ENCODE measurements around the gene ASB7.

The ASB7 gene

GRCh38 chr15:100682468-100682867 is 80.1 kb downstream of the ASB7 start:
- in situ Hi-C loops (cut with MboI; ENCODE audit: low sequenced_read_pairs), result no loop called here

DNA sequence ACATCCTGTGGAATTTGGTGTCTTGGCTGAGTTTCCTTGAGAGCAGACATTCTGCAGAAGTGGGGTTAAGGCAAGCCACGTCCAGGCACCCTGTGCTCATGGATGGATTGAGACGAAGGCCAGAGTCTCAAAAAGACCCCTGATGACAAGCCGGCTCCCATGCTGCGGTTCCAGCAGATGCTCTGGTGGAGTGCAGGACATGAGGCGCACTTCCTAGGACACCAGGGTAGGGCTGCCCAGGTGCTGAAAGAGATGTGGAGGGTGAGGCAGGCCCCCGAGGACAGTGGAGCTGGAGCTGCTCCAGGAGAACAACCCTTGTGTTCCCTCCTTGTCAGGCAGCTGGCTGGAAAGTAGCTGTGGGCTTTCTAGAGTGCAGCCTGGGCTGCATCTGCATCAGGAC is 81.0 kb downstream of the ASB7 start:
- in situ Hi-C loops (cut with MboI; ENCODE audit: low sequenced_read_pairs), result no loop called here

DNA sequence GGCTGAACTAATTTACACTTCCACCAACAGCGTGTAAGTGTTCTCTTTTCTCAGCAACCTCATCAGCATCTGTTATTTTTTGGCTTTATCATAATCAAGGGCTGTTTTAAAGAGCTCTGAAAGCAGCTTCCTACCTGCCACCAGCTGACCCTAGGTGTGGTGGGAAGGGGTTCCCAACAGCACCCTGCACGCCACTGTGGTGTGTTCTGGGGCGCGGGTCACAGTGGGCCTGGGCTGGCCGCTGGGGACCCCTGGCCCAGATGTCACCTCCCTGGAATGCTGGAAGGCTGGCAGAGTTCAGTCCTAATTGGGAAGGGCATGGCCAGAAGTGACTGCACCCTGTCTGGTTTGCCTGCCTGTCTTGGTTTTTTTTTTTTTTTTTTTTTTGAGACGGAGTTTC is 82.2 kb downstream of the ASB7 start:
- in situ Hi-C loops (cut with MboI; ENCODE audit: low sequenced_read_pairs), result no loop called here

GRCh38 chr15:100686021-100686724 is 83.8 kb downstream of the ASB7 start:
- in situ Hi-C loops (cut with MboI; ENCODE audit: low sequenced_read_pairs), result no loop called here

GRCh38 chr15:100686725-100687473 is 84.5 kb downstream of the ASB7 start:
- in situ Hi-C loops (cut with MboI; ENCODE audit: low sequenced_read_pairs), result no loop called here

DNA sequence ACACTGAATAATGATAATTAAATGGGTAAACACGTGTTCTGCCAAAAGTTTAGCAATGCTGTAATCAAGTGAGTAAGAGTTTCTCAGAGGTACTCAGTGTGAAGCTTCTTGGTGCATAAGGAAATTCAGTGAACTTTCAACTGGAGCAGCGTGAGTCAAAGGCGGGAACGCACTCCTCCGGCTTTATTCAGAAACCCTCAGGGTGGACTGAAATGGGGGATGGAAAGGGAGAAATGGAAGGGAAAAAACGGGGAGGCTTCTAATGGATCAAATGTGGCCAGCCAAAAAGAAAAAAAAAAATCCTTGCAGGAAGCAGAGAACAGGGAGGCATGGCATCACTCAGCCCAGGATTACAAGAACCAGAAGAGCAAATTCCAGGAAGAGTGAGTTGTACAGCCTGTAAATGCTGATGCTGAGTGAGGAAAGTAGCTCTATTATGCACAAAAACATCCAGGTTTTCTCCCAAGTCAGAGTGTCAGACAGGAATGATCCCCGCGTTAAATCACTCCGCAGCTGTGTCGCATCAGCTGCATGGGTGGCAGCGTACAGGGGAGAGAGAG is 85.3 kb downstream of the ASB7 start:
- in situ Hi-C loops (cut with MboI; ENCODE audit: low sequenced_read_pairs), result no loop called here

- in situ Hi-C loops (cut with MboI; ENCODE audit: low sequenced_read_pairs), result no loop called here
Measured at GRCh38 chr15:100688549-100689120, 86.2 kb downstream of the ASB7 start.

DNA sequence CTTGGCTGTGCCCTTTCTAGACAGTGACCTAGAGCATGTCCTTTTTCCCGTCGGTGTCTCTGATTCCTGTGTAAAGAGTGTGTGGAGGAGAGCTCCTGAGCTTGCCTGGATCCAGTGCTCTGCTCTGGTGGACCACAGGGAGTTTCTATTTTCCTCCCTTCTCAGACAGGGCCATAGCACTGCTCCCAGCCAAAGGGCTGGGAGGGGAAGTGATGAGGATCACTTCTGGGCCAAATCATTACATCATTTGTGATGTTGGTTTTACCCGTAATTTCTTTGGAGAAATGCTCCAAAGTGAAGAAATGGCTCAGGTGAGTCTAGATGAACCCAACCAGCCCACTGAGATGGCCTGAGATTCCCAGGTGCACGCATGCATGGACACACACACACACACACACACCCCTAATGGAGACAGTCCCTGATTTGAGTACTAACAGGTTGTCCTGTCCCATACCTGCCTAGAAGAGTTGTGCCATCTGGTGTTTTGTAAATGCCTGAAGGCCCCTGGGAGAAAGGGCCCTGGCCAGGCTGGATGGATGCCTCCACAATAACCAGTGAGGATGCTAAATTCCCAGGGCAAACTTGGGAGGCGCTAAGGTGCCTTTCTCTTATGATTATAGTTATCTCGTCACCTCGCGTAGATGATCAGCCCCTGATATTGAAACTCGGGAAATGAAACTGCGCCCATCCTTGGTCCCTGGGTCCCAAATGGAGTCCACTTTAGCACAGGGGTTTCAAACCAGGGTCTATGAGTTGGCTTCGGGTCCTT is 86.9 kb downstream of the ASB7 start:
- in situ Hi-C loops (cut with MboI; ENCODE audit: low sequenced_read_pairs), result no loop called here

DNA sequence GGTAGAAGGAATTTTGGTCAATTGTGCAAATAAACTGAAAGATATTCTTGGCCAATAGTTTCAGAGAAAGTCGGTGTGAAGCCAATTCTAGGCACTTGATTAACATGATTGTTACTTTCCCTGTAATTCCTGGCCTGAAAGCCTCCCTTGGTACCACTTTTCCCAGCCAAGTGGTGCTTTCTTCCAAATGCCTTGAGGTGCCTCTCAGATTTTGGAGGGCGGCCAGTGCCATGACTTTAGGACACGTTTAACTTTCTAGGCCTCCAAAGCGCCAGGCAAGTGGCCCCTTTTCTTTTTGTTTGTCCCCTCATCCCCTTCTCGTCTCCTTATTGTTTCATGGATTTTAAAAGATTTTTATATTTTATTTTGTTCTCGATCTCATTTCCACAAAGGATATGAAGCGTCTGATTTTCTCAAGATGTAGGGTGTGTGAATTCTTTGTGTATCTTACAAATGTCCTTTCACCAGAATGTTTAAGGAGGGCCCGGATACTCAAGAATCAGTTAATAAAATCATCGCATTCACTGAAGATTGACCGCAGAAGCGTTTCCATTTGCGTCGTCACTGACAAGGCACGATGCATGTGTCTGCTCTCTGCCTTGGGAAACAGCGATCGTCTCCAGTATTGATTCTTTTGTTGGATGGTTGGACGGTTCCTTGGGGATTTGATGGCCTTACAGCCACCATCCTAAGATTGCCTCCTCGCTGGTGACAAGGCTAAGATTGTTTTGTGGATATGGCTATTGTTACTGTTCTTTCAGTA is 87.8 kb downstream of the ASB7 start:
- in situ Hi-C loops (cut with MboI; ENCODE audit: low sequenced_read_pairs), result no loop called here

DNA sequence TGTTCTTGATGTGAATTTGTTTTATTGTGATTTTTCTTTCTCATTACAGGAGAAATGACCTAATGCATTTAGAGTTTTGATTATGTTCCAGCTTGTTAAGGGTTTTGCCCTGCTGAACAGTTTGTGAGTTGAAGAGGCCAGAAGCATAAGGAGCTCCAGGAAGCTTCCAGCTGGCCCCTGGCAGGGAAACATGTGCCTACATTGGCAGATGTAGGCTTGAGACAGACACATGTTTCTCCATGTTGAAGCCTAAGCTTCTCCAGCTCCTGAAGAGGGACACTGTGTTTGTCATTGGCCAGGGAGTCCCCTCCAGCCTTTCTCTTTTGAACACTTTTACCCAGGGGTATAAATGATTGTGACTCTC is 88.4 kb downstream of the ASB7 start:
- in situ Hi-C loops (cut with MboI; ENCODE audit: low sequenced_read_pairs), result no loop called here

GRCh38 chr15:100691321-100691720 is 88.9 kb downstream of the ASB7 start:
- in situ Hi-C loops (cut with MboI; ENCODE audit: low sequenced_read_pairs), result no loop called here

GRCh38 chr15:100692246-100692645 is 89.9 kb downstream of the ASB7 start:
- in situ Hi-C loops (cut with MboI; ENCODE audit: low sequenced_read_pairs), result no loop called here

GRCh38 chr15:100692671-100693070 is 90.3 kb downstream of the ASB7 start:
- in situ Hi-C loops (cut with MboI; ENCODE audit: low sequenced_read_pairs), result no loop called here

GRCh38 chr15:100693451-100693850 is 91.1 kb downstream of the ASB7 start:
- in situ Hi-C loops (cut with MboI; ENCODE audit: low sequenced_read_pairs), result no loop called here

DNA sequence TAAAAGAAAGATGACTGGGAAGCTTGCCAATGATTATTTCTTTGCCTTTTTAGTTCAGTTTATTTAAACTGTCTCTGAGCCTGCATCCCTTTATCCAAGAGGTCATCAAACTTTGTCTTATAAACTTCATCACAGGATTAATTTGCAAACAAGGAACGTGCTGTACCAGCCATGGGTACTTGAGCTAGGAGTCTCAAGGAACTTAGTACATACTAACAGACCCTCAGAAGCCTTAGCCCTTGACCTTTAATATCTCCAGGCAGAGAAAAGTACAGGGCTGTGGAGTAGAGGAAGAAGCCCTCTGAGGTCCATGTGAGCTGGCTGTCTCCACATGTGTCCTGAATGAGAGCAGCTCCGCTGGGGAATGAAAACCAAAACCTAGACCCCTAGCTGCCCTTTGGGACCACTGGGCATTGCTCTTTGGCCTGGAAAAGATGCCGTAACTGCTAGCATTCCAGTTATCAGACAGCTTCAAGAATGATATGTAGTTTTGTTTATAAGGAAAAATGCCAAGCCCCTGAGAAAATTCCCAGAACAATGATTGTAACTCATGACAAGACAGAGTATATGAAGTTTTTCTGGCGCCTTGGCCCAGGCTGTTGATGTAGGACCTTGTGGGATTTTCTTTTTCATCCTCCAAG is 92.1 kb downstream of the ASB7 start:
- in situ Hi-C loops (cut with MboI; ENCODE audit: low sequenced_read_pairs), result no loop called here

DNA sequence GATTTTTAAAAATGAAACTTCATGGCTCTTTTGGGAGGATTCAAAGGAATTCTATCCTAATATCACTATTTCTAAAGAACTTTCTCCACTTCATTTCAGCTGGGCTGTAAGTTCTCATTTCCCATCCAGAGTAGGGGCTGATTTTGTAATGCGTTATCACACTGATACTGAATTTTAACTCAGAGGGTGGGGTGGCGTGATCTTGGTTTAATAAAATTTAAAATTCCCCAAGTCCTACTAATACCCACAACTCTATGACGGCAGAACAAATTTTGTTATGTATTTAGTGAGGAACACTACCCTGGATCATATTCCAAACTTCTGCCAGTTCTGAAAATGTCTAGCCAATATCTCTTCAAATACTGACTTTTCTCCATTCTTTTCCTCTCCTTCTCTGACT is 92.7 kb downstream of the ASB7 start:
- in situ Hi-C loops (cut with MboI; ENCODE audit: low sequenced_read_pairs), result no loop called here

DNA sequence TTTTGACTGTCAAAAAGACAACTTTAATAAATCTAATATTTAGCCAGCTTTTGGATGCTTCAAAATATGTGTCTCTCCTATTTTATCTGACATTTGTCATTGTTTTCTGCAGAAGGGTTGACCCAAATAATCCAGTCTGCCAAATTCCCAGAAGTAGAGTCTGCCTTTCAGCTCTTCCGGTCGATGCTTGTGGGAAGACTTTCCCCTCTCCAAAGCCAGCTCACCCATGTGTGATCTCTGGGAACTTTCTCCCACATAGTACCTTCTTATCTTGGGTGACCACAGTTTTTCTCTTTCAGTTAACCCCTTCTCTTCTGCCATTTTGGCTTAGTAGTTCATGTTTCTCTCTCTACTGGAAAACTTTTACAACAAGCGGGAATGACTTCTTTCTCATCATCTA is 94.1 kb downstream of the ASB7 start:
- in situ Hi-C loops (cut with MboI; ENCODE audit: low sequenced_read_pairs), result no loop called here

All from hTERT RPE-1 (cell line).